Measurements from ENCODE around the gene NDC80. TPM values are rescaled to one million over a fixed set of nuclear protein-coding genes. Genes with fewer than 3 reads are reported as not detected.

The NDC80 gene
- total RNA-seq, 6 experiments from 2014 or later, result 0.34 to 1.6 (median 0.55) TPM; not detected in 1

- intact Hi-C loops (cut with DNase I), result no loop called here
- TF ChIP-seq CTCF (IDR thresholded peaks at IDR 0.05) (no peak), POLR2A (IDR thresholded peaks at IDR 0.05) (no peak)
- DNase-seq (no peak), ATAC-seq (no peak)
- WGBS (ENCODE audit: insufficient coverage, low coverage, low lambda C conversion rate, missing lambda C conversion rate), result 81% methylated on average over 2 of the region's 2 CpGs
- H3K4me3 ChIP-seq, result no peak overlapping the region
- no peak overlapping the region for H3K27ac ChIP-seq
- H3K27me3 ChIP-seq, result no peaks in the 10 kb centered on the region
- H3K4me1 ChIP-seq, result no peaks in the 10 kb centered on the region
- H3K36me3 ChIP-seq, result no peaks in the 10 kb centered on the region
- H3K9me3 ChIP-seq, result no peaks in the 10 kb centered on the region
Measured at GRCh38 chr18:2629003-2629402, 57.6 kb downstream of the NDC80 start.

- TF ChIP-seq CTCF (IDR thresholded peaks at IDR 0.05) (no peak), POLR2A (IDR thresholded peaks at IDR 0.05) (no peak)
- WGBS (ENCODE audit: insufficient coverage, low coverage, low lambda C conversion rate, missing lambda C conversion rate), result 50% methylated on average over 1 of the region's 1 CpG
- ATAC-seq (no peak), DNase-seq (no peak)
- Histone ChIP-seq H3K4me3 (no peak overlapping the region), H3K9me3 (no peaks in the 10 kb centered on the region), H3K36me3 (no peaks in the 10 kb centered on the region), H3K4me1 (no peaks in the 10 kb centered on the region), H3K27me3 (no peaks in the 10 kb centered on the region), H3K27ac (peak overlapping the region in 2 of 3 donors; percentile 66 to 68)
- intact Hi-C loops (cut with DNase I), result no loop called here
Measured at GRCh38 chr18:2635586-2635985, 64.2 kb downstream of the NDC80 start.

- Histone ChIP-seq H3K4me3 (no peak overlapping the region), H3K27ac (peak overlapping the region; percentile 66 to 70 (median 68)), H3K27me3 (no peaks in the 10 kb centered on the region), H3K4me1 (peaks cover 0 to 1% (median 0%) of the 10 kb centered on the region in 4 donors), H3K36me3 (no peaks in the 10 kb centered on the region), H3K9me3 (no peaks in the 10 kb centered on the region)
- no peak for TF ChIP-seq CTCF (IDR thresholded peaks at IDR 0.05)
- 47% methylated on average over 9 of the region's 9 CpGs for WGBS (ENCODE audit: insufficient coverage, low coverage, low lambda C conversion rate, missing lambda C conversion rate)
- no peak for ATAC-seq
- intact Hi-C loops (cut with DNase I), result no loop called here
- no peak for DNase-seq
Measured at GRCh38 chr18:2636126-2636631, 64.8 kb downstream of the NDC80 start.

GRCh38 chr18:2641638-2642037 is 70.3 kb downstream of the NDC80 start:
- H3K4me3 ChIP-seq, result no peak overlapping the region
- no peak for TF ChIP-seq POLR2A (IDR thresholded peaks at IDR 0.05)
- TF ChIP-seq CTCF (IDR thresholded peaks at IDR 0.05), result no peak
- no peaks in the 10 kb centered on the region for H3K9me3 ChIP-seq
- peak overlapping the region in 2 of 3 donors; percentile 20 to 42 for H3K27ac ChIP-seq
- ATAC-seq (peak; percentile 59 to 79 (median 70)), DNase-seq (no peak)
- no peaks in the 10 kb centered on the region for H3K36me3 ChIP-seq
- H3K27me3 ChIP-seq, result no peaks in the 10 kb centered on the region
- intact Hi-C loops (cut with DNase I), result no loop called here
- peaks cover 0 to 5% (median 0%) of the 10 kb centered on the region in 4 donors for H3K4me1 ChIP-seq
- 3% methylated on average over 2 of the region's 2 CpGs for WGBS (ENCODE audit: insufficient coverage, low coverage, low lambda C conversion rate, missing lambda C conversion rate)

- intact Hi-C loops (cut with DNase I), result no loop called here
- ATAC-seq (no peak), DNase-seq (no peak)
- no peaks in the 10 kb centered on the region for H3K9me3 ChIP-seq
- 50% methylated on average over 1 of the region's 1 CpG for WGBS (ENCODE audit: insufficient coverage, low coverage, low lambda C conversion rate, missing lambda C conversion rate)
- peaks cover 0 to 5% (median 0%) of the 10 kb centered on the region in 4 donors for H3K4me1 ChIP-seq
- TF ChIP-seq CTCF (IDR thresholded peaks at IDR 0.05) (no peak), POLR2A (IDR thresholded peaks at IDR 0.05) (no peak)
- H3K27me3 ChIP-seq, result no peaks in the 10 kb centered on the region
- H3K27ac ChIP-seq, result no peak overlapping the region
- no peaks in the 10 kb centered on the region for H3K36me3 ChIP-seq
- no peak overlapping the region for H3K4me3 ChIP-seq
Measured at GRCh38 chr18:2642771-2643170, 71.4 kb downstream of the NDC80 start.

Measured in right lobe of liver (tissue), 6 donors.